ENCODE measurements around the gene SH3BP5. TPM values are rescaled to one million over a fixed set of nuclear protein-coding genes. Genes with fewer than 3 reads are reported as not detected.

SH3BP5 gene
- total and polyA plus RNA-seq, 2 experiments from 2014 or later: 15.9 to 16.3 TPM

DNA sequence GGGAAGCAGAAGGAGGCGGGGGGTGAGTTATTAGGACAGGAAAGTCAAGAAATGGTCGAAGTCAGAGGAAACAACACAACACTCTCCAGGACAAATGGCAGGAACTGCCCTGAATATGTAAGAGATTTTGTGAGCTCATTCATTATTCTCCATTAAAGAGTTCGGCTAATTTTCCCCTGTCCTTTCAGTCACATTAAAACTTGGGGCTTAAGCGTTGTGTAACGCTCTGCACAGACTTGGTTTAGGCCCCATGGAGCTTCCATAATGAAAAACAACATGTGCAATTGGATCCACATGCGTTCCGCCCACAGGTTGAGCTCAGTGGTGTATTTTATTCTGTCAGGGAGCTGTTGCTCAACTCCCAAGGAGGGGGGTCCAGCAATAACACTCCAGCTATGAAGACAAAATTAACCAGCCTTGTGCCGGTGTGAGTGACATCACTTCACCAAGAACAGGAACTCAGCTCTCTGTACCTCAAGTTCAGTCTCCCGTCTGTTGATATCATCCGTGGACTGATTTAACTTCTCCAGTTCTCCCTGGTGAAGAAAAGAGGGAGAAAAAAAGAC is 2.3 kb downstream of the SH3BP5 start:
- WGBS (ENCODE audit: low lambda C conversion rate, missing lambda C conversion rate): 54% methylated on average over 10 of the region's 10 CpGs
- TF ChIP-seq EZH2phosphoT487 (IDR thresholded peaks at IDR 0.05; ENCODE audit: low read depth, severe bottlenecking, unreplicated experiment): no peak
- TF ChIP-seq, protein P1, sequence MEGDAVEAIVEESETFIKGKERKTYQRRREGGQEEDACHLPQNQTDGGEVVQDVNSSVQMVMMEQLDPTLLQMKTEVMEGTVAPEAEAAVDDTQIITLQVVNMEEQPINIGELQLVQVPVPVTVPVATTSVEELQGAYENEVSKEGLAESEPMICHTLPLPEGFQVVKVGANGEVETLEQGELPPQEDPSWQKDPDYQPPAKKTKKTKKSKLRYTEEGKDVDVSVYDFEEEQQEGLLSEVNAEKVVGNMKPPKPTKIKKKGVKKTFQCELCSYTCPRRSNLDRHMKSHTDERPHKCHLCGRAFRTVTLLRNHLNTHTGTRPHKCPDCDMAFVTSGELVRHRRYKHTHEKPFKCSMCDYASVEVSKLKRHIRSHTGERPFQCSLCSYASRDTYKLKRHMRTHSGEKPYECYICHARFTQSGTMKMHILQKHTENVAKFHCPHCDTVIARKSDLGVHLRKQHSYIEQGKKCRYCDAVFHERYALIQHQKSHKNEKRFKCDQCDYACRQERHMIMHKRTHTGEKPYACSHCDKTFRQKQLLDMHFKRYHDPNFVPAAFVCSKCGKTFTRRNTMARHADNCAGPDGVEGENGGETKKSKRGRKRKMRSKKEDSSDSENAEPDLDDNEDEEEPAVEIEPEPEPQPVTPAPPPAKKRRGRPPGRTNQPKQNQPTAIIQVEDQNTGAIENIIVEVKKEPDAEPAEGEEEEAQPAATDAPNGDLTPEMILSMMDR (IDR thresholded peaks at IDR 0.05; ENCODE audit: poor library complexity): no peak
- no peak for TF ChIP-seq EZH2 (IDR thresholded peaks at IDR 0.05; ENCODE audit: borderline replicate concordance)
- Histone ChIP-seq H3K36me3 (replicated peaks; ENCODE audit: insufficient read depth, low read depth) (no peaks in the 10 kb centered on the region), H3K9me2 (replicated peaks; ENCODE audit: insufficient read depth) (no peaks in the 10 kb centered on the region), H3K4me2 (peak overlapping the region; percentile 82), H2AFZ (peak overlapping the region; percentile 13), H3K79me2 (peaks cover 46% of the 10 kb centered on the region), H3K27ac (peak overlapping the region; percentile 67), H4K20me1 (ENCODE audit: insufficient read depth, poor library complexity, severe bottlenecking) (no peaks in the 10 kb centered on the region), H3K4me1 (ENCODE audit: insufficient read depth) (peaks cover 31% of the 10 kb centered on the region), H3K4me3 (no peak overlapping the region), H3K27me3 (no peaks in the 10 kb centered on the region), H3K9me3 (ENCODE audit: low read depth) (no peaks in the 10 kb centered on the region)
- DNase-seq (ENCODE audit: low spot score): peak; percentile 40

DNA sequence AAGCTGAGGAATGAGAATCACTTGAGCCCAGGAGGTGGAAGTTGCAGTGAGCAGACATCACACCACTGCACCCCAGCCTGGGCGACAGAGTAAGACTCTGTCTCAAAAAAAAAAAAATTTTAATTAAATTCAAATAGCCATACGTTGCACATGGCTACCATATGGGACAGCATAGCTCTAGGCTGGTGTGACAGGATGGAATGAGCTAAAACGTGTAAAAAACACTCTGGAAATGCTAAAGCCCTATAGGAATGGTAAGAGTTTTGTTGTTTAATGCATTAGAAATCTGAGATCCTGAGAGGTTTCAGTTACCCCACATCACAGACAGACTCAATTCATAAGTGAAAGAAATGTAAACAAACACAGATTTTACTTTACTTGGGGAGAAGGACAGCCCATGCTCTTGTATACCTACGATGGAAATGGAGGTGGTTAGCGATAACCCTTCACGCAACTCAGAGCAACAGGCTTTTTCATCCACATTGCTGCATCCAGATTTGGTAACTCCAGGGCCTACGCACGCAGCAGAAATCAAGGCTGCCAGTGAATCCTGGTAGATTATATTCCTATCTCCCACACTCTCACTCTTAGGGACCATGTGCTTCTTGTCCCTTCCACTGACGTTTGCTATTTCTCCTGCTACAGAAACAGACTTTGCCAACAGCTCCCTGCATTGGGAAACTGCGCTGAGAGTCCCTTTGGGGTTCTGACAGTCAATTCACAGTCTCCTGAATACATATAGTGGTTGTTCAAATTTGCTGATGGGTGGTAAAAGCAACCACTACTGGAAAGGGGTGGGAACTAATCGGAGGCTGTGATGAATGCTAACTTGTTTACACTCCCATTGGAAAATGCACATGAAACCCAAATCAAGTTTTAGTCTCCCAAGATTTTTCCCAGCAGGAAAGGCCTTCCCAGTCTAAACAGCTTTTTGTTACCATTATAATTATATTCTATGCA is 3.1 kb downstream of the SH3BP5 start:
- Histone ChIP-seq H4K20me1 (ENCODE audit: insufficient read depth, poor library complexity, severe bottlenecking) (no peaks in the 10 kb centered on the region), H3K79me2 (peaks cover 46% of the 10 kb centered on the region), H3K9me3 (ENCODE audit: low read depth) (no peaks in the 10 kb centered on the region), H3K27ac (peak overlapping the region; percentile 67), H3K4me1 (ENCODE audit: insufficient read depth) (peaks cover 39% of the 10 kb centered on the region), H3K4me3 (no peak overlapping the region), H3K4me2 (peak overlapping the region; percentile 82), H2AFZ (no peak overlapping the region), H3K36me3 (replicated peaks; ENCODE audit: insufficient read depth, low read depth) (no peaks in the 10 kb centered on the region), H3K27me3 (no peaks in the 10 kb centered on the region), H3K9me2 (replicated peaks; ENCODE audit: insufficient read depth) (no peaks in the 10 kb centered on the region)
- DNase-seq (ENCODE audit: low spot score): no peak
- 62% methylated on average over 11 of the region's 11 CpGs for WGBS (ENCODE audit: low lambda C conversion rate, missing lambda C conversion rate)
- TF ChIP-seq EZH2phosphoT487 (IDR thresholded peaks at IDR 0.05; ENCODE audit: low read depth, severe bottlenecking, unreplicated experiment) (no peak), EZH2 (IDR thresholded peaks at IDR 0.05; ENCODE audit: borderline replicate concordance) (no peak)
- TF ChIP-seq, protein P1 (IDR thresholded peaks at IDR 0.05; ENCODE audit: poor library complexity): no peak

DNA sequence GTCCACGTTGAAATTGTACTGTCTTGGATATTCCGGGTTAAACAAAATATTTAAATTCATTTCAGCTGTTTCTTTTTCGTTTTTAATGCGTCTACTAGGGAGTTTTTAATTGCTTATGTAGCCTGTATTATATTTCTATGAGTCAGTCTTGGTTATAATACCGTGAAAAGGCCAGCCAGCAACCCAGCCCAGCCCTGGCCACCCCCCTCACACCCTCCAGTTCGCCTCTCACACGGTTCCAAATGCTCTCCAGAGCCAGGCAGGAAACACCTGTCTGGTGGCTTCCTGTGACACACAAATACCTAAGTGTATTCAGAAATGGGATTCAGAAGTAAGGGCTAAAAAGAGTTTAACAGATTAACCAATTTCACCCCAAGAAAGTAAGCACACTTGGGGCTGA is 4.4 kb downstream of the SH3BP5 start:
- Histone ChIP-seq H3K4me1 (ENCODE audit: insufficient read depth) (peaks cover 46% of the 10 kb centered on the region), H2AFZ (no peak overlapping the region)

More for the DNA sequence above, 4.4 kb downstream of the SH3BP5 start:
- H3K27me3 ChIP-seq: no peaks in the 10 kb centered on the region
- 61% methylated on average over 7 of the region's 7 CpGs for WGBS (ENCODE audit: low lambda C conversion rate, missing lambda C conversion rate)
- no peak overlapping the region for H3K4me3 ChIP-seq
- no peak for TF ChIP-seq EZH2 (IDR thresholded peaks at IDR 0.05; ENCODE audit: borderline replicate concordance)
- TF ChIP-seq, protein P1 (IDR thresholded peaks at IDR 0.05; ENCODE audit: poor library complexity): no peak
- no peak for TF ChIP-seq EZH2phosphoT487 (IDR thresholded peaks at IDR 0.05; ENCODE audit: low read depth, severe bottlenecking, unreplicated experiment)
- H3K4me2 ChIP-seq: no peak overlapping the region
- no peak for DNase-seq (ENCODE audit: low spot score)
- H3K79me2 ChIP-seq: peaks cover 57% of the 10 kb centered on the region
- no peaks in the 10 kb centered on the region for H3K36me3 ChIP-seq (replicated peaks; ENCODE audit: insufficient read depth, low read depth)
- H3K27ac ChIP-seq: peak overlapping the region; percentile 67
- H3K9me3 ChIP-seq (ENCODE audit: low read depth): no peaks in the 10 kb centered on the region
- H3K9me2 ChIP-seq (replicated peaks; ENCODE audit: insufficient read depth): no peaks in the 10 kb centered on the region
- H4K20me1 ChIP-seq (ENCODE audit: insufficient read depth, poor library complexity, severe bottlenecking): no peaks in the 10 kb centered on the region

Measured in hepatocyte (in vitro differentiated cells).